ENCODE results near the gene SRPK2.

DNA sequence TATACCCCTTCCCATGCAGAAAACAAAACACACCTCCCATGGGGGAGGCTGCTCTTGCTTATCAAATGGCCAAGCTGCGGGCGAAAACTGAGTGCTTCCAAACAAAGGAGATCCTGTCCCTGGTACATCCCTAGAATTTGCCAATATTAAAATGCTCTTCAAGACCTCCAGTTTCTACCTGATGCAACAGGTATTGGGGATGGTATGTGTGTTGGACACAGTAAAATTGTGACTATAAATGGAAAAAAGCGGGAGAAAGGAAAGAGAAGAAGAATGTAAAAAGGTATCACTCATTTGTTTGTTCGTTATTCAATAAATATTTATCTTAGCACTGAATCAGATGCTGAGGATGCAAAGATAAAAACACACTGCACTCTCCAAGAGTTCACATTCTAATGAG, 250.8 kb downstream of the SRPK2 start:
- TF ChIP-seq EP300 (IDR thresholded peaks at IDR 0.05) (no peak), POLR2AphosphoS5 (IDR thresholded peaks at IDR 0.05) (no peak), POLR2A (IDR thresholded peaks at IDR 0.05) (no peak)
- TF ChIP-seq, protein P1, sequence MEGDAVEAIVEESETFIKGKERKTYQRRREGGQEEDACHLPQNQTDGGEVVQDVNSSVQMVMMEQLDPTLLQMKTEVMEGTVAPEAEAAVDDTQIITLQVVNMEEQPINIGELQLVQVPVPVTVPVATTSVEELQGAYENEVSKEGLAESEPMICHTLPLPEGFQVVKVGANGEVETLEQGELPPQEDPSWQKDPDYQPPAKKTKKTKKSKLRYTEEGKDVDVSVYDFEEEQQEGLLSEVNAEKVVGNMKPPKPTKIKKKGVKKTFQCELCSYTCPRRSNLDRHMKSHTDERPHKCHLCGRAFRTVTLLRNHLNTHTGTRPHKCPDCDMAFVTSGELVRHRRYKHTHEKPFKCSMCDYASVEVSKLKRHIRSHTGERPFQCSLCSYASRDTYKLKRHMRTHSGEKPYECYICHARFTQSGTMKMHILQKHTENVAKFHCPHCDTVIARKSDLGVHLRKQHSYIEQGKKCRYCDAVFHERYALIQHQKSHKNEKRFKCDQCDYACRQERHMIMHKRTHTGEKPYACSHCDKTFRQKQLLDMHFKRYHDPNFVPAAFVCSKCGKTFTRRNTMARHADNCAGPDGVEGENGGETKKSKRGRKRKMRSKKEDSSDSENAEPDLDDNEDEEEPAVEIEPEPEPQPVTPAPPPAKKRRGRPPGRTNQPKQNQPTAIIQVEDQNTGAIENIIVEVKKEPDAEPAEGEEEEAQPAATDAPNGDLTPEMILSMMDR (IDR thresholded peaks at IDR 0.05) = no peak

All from sigmoid colon (tissue), 4 donors.